HG03045 (cell line): ENCODE data around the gene PRDM5.
"Not testable (repeated sequence)": the region's sequence is repeated elsewhere in the genome, so short reads cannot be mapped to it uniquely, and the experiment has no call there.

Experiments
- ATAC-seq: cut with Tn5 transposase; IDR thresholded peaks from one replicate; pipeline ENCODE4 v1.9.1; 2021; ENCODE audit warnings: mild to moderate bottlenecking, moderate library complexity; ENCODE audit not compliant: unreplicated experiment

PRDM5 gene

DNA sequence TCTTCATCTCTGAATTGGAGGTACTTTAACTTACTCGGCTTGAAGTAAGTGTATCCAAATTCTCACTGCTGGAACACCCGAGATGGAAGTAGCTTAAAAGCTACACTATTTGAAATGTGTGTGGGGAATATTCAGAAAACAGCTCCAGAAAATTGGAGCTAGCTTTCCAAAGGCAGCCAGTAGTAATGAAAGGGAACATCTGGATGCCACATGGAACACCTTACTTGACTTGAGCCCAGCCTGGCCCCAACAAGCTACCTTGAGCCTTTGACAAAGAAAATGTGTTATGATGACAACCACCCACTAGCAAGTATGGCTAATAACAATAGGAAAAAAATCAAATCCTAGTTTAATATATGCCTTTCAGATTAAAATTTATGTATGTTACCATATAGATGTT, 161.5 kb downstream of the PRDM5 start:
- ATAC-seq, result no peak

- ATAC-seq, result no peak
These were observed 162.5 kb downstream of the PRDM5 start for GRCh38 chr4:120760047-120760446.

GRCh38 chr4:120755864-120756263, 166.7 kb downstream of the PRDM5 start:
- ATAC-seq, result no peak

DNA sequence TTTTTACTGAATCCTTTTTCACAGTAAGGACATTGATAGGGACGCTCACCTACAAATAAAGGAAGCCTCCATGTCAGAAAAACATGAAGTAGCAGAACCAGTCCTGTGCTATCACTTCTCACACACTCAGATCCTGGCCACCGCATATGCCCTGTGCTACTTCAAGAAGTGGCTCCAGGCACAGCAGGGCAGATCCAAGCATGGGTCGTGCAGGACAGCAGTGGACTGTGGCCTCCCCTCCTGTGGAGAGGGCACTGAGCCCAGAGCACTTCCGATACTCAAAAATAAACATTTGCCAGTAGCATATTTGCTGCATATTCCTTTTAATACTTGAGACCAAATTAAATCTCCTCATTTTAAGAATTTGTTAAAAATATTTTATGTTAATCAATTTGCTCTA, 167.9 kb downstream of the PRDM5 start:
- no peak for ATAC-seq

GRCh38 chr4:120753854-120754253, 168.7 kb downstream of the PRDM5 start:
- no peak for ATAC-seq

DNA sequence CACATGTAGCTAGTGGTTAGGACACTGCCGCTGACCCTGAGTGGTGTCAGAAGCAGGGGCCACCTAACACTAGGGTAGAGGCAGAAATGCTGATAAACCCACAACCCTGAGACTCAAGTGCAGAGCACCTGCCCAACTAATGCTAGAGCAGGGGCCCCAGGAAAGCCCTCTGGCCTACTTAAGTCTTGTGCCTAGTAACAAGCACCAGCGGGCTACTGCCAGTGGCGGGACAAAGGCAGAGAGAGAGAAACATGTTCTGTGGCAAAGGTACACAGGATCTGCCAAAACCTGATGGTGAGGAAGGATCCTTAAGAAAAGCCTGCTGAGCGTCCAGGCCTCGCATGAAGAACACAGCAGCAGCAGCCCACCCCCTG, 172.4 kb downstream of the PRDM5 start:
- ATAC-seq, result no peak

- ATAC-seq, result peak; percentile 99
These were observed 172.9 kb downstream of the PRDM5 start for GRCh38 chr4:120749445-120750151.

DNA sequence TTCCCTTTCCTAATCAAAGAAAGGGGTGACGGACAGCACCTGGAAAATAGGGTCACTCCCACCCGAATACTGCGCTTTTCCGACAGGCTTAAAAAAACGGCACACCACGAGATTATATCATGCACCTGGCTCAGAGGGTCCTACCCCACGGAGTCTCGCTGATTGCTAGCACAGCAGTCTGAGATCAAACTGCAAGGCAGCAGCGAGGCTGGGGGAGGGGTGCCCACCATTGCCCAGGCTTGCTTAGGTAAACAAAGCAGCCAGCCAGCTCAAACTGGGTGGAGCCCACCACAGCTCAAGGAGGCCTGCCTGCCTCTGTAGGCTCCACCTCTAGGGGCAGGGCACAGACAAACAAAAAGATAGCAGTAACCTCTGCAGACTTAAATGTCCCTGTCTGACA, 180.9 kb downstream of the PRDM5 start:
- ATAC-seq, result not testable (repeated sequence)

- ATAC-seq, result no peak
These were observed 186.2 kb downstream of the PRDM5 start for GRCh38 chr4:120736312-120736711.

GRCh38 chr4:120733968-120734367, 188.6 kb downstream of the PRDM5 start:
- ATAC-seq, result no peak

- no peak for ATAC-seq
These were observed 189.5 kb downstream of the PRDM5 start for GRCh38 chr4:120733054-120733453.

DNA sequence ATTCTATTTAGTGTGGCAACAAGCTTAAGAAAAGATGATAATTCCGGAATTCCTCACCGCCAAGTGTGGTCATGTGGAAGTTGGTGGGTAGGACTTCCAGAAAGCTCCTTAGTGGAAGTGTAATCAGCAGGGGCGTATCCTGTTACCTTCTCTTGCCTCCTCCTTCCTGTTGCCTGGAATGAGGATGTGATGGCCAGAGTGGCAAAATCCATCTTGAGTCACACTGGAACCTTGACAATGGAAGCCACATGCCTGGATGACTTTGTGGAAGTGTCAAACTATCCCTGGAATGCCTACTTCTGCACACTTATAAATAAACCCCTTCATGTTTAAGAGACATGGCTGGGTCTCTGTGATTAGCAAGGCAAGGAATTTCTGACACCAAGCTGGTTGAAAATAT, 191.0 kb downstream of the PRDM5 start:
- ATAC-seq, result no peak

DNA sequence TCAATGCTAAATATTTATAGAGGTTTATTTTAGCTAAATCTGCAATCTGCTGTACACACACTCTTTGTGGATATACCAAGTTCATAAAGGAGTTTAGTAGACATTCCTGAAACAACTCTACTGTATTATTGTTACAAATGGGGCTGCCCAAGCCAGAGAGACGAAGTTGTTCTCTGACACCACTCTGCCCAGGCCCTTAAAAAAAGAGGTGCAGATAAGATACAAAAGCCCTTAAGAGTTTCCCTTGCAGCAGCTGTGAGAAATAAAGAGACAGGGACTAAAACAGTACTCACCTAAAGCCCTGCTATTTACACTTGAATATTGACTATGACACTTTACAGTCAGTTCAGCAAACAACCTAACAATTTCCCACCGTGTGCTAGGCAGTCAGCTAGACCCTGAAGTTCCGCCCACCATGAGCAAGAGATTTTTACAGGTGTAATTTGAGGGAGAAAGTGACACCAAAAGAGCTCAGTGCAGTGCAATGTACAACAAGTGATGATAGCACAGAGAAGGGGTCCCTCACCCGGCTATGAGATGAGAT, 191.7 kb downstream of the PRDM5 start:
- no peak for ATAC-seq

- ATAC-seq, result no peak
These were observed 193.4 kb downstream of the PRDM5 start for GRCh38 chr4:120728892-120729675.

DNA sequence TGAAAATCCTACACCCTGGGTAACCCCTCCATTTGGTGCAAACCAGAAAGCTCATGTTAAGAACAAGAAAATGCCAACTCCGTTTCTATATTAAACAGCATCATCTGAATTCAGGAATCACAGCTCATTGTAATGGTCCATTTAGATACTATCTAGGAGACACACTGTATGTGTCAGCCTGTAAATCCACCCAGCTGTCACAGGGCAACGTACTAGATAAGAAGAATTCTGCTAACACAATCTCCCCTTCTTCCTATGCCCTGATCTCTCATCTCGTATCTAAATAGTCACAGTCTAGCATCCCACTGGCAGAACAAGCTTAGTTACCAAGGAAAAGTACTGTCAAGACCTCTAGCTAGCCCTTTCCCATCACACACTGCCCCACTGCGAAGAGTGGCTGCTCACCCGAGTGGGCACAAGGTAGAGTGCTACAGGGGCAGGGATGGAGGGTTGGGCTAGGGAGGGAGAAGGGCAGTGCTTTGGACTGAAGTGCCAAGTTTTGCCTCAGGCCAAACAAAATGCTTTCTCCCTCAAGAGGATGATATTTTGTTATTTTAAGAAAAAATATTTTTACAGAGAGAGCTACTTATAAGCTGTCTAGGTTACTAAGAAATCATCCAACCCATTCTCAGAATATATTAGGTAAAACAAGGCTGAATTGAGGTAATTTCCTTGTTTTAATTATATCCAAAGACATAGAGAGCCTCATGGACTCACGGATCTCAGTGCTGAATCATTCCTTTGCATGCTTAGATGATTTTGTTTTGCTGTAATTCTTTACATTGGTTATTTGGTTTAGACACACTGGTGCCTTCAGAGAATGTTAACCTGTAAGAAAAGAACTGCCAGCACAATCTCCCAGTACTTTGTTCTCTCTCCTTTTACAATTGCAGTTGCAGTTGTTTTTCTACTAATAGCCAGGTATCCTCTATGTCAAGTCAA, 196.6 kb downstream of the PRDM5 start:
- ATAC-seq, result no peak

DNA sequence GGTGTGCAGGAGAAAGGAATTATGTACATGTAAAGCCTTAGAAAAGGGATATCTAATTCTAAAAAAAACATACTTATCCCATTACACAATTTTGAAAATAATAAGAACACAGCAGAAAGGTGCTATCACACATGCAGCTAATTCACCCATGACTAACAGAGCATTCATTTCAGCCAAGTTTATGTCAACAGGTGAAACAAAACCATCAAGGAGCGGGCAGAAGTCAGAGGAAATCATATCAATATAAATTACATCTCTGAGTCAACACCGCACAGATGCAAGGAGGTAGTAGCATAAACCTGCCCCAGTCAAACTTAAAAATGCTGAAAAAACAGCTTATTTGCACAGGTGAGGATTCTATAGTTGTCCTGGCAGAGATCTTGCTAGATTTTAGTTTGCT, 197.9 kb downstream of the PRDM5 start:
- no peak for ATAC-seq

DNA sequence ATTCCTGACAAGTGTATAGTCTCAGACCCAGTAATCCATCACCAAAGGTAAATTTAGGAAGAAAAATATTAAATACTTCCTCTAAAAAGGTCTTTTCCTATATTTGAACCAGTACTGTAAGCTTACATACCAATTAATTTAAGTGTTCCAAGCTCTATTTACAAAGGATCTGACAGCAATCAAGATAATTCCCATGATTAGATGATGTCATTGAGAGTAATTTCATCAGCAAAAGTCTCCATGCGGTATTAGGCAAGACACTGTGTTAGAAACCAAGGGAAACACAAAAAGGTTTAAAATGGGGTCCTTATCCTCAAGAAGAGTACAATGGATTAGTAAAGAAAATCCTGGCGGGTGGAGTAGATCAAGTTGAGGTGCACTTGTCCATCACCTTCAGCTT, 198.5 kb downstream of the PRDM5 start:
- ATAC-seq, result no peak

- no peak for ATAC-seq
These were observed 199.4 kb downstream of the PRDM5 start for GRCh38 chr4:120723105-120723504.

DNA sequence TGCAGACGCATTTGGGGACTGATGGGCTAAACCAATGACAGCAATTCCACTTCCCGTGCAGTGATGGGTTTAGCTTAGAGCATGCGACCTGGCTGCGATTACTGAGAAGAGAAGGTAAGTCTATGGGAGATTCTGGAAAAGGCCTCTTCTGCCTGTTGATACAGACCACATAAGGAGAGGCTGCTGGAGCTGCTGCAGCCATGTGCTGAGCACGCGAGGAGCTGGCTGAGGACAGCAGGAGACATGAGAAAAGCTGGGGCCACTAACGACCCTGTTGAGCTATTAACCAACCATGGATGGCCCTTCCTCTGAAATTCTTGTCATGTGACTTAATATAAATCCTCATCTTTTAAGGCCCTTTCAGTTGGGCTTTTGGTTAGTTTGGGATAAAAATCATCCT, 199.9 kb downstream of the PRDM5 start:
- no peak for ATAC-seq

DNA sequence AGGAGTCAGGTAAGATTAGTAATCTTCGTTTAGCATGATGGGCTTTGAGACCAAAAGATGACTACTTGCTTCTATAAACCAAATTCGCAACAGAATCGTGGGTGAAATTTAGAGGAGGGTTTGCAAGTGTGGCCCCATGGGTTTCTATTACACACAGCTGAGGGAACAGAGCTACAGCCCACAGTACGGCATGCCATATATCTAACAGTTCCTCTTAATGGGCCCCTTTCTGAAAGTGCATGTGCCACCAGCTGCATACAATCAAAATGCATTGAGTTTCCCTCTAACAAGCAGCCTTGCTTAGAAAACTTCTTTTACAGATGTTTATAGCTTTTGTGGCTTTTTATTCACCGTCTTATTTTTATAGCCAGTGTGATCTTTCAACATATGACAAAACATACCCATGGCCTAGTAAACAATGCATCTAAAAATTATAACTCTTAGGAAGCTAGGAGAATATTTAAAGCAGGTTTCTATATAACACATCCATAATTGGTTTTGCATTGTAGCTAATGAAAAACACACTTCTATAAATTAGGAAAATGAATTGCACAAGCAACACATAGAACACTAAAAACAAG, 202.1 kb downstream of the PRDM5 start:
- ATAC-seq, result no peak
